ENCODE data around the gene SPG11.
"Not testable (repeated sequence)": the region's sequence is repeated elsewhere in the genome, so short reads cannot be mapped to it uniquely, and the experiment has no call there.

The SPG11 gene

DNA sequence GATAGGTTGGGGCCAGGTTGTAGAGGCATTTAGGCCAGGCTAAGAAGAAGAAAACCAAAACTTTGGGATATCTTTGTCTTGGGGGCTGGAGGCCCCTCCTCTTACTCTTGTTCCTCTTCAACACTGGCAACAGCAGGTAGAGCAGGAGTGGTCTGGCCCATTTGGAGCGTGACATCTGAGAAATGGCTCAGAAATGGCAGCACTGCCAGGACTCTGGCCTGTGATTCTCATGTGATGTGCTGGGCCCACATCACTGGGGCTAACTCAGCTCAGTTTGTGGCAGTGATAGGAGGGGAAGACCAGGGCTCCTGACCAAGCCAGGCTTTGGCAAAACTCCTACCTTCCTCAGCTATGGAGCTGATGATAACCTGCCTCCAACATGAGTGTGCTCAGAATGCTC is 29.2 kb upstream of the SPG11 start:
- DNase-seq (ENCODE audit: extremely low read depth, low read depth): no peak

DNA sequence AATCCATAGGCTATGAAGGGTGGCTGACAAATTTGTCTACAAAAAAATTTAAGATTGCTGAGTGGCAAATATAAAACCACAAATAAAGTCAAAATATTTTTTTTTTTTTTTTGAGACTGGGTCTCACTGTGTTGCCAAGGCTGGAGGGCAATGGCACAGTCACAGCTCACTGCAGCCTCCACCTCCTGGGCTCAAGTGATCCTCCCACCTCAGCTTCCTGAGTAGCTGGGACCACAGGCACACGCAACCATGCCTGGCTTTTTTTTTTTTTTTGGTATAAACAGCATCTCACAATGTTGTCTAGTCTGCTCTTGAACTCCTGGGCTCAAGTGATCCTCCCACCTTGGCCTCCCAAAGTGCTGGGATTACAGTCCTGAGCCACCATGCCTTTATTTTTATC is 26.8 kb upstream of the SPG11 start:
- DNase-seq (ENCODE audit: extremely low read depth, low read depth): not testable (repeated sequence)

More for the DNA sequence above, 29.2 kb upstream of the SPG11 start:
- TF ChIP-seq, protein P1, sequence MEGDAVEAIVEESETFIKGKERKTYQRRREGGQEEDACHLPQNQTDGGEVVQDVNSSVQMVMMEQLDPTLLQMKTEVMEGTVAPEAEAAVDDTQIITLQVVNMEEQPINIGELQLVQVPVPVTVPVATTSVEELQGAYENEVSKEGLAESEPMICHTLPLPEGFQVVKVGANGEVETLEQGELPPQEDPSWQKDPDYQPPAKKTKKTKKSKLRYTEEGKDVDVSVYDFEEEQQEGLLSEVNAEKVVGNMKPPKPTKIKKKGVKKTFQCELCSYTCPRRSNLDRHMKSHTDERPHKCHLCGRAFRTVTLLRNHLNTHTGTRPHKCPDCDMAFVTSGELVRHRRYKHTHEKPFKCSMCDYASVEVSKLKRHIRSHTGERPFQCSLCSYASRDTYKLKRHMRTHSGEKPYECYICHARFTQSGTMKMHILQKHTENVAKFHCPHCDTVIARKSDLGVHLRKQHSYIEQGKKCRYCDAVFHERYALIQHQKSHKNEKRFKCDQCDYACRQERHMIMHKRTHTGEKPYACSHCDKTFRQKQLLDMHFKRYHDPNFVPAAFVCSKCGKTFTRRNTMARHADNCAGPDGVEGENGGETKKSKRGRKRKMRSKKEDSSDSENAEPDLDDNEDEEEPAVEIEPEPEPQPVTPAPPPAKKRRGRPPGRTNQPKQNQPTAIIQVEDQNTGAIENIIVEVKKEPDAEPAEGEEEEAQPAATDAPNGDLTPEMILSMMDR (IDR thresholded peaks at IDR 0.05; ENCODE audit: low read depth, low read length): no peak

DNA sequence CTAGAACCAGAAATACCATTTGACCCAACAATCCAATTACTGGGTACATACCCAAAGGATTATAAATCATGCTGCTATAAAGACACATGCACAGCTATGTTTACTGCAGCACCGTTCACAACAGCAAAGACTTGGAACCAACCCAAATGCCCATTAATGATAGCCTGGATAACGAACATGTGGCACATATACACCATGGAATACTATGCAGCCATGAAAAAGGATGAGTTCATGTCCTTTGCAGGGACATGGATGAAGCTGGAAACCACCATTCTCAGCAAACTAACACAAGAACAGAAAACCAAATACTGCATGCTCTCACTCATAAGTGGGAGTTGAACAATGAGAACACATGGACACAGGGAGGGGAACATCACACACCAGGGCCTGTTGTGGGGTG is 25.9 kb upstream of the SPG11 start:
- not testable (repeated sequence) for DNase-seq (ENCODE audit: extremely low read depth, low read depth)

DNA sequence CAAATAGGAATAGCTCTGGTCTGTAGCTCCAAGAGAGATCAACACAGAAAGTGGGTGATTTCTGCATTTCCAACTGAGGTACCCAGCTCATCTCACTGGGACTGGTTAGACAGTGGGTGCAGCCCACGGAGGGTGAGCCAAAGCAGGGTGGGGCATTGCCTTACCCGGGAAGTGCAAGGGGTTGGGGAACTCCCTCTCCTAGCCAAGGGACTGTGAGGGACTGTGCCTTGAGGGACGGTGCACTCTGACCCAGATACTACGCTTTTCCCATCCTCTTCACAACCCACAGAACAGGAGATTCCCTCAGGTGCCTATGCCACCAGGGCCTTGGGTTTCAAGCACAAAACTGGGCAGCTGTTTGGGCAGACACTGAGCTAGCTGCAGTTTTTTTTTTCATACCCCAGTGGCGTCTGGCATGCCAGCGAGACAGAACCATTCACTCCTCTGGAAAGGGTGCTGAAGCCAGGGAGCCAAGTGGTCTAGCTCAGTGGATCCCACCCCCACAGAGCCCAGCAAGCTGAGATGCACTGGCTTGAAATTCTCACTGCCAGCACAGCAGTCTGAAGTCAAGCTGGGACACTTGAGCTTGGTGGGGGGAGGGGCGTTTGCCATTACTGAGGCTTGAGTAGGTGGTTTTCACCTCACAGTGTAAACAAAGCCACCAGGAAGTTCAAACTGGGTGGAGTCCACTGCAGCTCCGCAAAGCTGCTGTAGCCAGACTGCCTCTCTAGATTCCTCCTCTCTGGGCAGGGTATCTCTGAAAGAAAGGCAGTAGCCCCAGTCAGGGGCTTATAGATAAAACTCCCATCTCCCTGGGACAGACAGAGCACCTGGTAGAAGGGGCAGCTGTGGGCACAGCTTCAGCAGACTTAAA is 19.6 kb upstream of the SPG11 start:
- not testable (repeated sequence) for DNase-seq (ENCODE audit: extremely low read depth, low read depth)

DNA sequence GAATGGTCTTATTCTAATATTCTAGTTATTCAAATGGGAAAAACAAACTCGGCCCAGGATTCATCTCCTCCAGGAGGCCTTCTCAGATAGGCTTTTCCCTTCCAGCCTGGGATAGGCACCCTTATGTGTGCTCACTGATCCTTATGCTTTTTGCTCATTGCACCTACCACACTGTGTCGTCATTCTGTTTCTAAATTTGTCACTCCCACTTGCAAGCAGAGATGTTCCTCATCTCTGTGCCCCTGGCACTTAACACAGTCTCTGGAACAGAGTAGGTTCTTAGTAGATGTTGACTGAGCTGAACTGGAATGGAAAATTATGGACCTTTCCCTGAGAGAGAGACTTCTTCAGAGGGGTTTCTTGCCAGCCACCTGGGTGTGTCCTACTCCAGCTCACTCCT is 18.7 kb upstream of the SPG11 start:
- TF ChIP-seq, protein P1 (IDR thresholded peaks at IDR 0.05; ENCODE audit: low read depth, low read length): no peak
- DNase-seq (ENCODE audit: extremely low read depth, low read depth): no peak

DNA sequence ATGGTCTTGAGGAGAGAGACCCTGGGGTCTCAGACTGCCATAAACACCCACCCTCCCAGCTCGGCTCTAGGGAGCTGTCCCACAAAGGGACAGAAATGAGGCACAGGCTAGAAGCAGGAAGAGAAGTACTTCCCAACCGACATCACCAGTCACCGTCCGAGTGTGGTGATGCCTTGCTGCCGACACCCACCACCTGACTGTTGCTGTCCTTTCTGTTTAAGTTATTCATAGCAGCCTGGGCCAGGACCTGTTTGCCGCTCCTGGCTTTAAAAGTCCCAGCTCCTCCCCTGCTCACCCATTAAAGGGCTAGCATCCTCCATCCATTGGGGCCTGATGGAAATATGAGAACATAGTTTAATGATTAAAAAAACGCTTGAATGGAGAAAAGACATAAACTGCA is 13.2 kb upstream of the SPG11 start:
- DNase-seq (ENCODE audit: extremely low read depth, low read depth): no peak
- TF ChIP-seq, protein P1 (IDR thresholded peaks at IDR 0.05; ENCODE audit: low read depth, low read length): no peak

DNA sequence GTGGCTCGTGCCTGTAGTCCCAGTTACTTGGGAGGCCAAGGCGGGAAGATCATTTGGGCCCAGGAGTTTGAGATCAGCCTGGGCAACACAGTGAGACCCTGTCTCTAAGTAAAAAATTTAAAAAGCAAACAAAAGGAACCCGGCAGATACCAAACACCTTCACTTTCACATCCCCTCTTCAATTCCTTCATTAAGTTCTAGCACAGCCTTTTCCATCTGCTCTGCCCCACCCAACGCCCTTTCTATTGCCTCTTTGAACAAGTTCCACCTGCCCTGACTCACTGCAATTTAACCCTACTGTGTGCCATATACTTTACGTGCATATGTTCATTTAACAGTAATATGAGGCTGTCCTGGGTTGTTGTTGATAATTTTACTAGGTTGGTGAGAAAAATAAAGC is 12.4 kb upstream of the SPG11 start:
- TF ChIP-seq, protein P1 (IDR thresholded peaks at IDR 0.05; ENCODE audit: low read depth, low read length): no peak
- DNase-seq (ENCODE audit: extremely low read depth, low read depth): no peak

DNA sequence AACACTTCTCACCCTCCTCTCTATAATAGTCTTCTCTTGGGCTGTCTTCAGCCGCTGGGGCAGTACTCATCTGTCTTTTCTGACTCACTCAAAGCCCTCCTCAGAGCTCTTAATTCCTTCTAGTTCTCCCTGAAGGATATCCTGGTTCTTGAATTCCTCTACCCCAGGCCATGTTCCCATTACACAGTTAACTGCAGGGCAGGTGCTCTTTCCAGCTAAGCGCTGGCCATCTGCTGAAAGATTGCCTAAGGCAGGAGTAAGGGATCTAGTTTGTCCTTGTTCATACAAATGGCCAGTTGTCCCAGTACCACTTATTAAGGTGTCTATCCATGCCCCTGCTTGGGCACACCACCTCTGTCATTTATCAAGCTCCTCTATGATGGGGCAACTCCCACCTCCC is 10.2 kb upstream of the SPG11 start:
- TF ChIP-seq, protein P1 (IDR thresholded peaks at IDR 0.05; ENCODE audit: low read depth, low read length): no peak

More for the DNA sequence above, 10.2 kb upstream of the SPG11 start:
- no peak for DNase-seq (ENCODE audit: extremely low read depth, low read depth)
